ENCODE results near the gene C6orf15. TPM values are rescaled to one million over a fixed set of nuclear protein-coding genes. Genes with fewer than 3 reads are reported as not detected.

The C6orf15 gene
- total RNA-seq, 1 experiment from 2014 or later = not detected

- DNase-seq = no peak
- H3K27me3 ChIP-seq (ENCODE audit: control insufficient read depth, insufficient read depth, low read length) = no peaks in the 10 kb centered on the region
- no peaks in the 10 kb centered on the region for H3K36me3 ChIP-seq (replicated peaks; ENCODE audit: control insufficient read depth, insufficient read depth, low read length)
- no peak overlapping the region for H3K4me3 ChIP-seq (ENCODE audit: insufficient read depth, low read depth, low read length)
Observed at GRCh38 chr6:31098449-31098938, 13.9 kb downstream of the C6orf15 start.

- Histone ChIP-seq H3K36me3 (replicated peaks; ENCODE audit: control insufficient read depth, insufficient read depth, low read length) (no peaks in the 10 kb centered on the region), H3K4me3 (ENCODE audit: insufficient read depth, low read depth, low read length) (no peak overlapping the region), H3K27me3 (ENCODE audit: control insufficient read depth, insufficient read depth, low read length) (no peaks in the 10 kb centered on the region)
- no peak for DNase-seq
Observed at GRCh38 chr6:31096656-31097055, 15.7 kb downstream of the C6orf15 start.

- Histone ChIP-seq H3K4me3 (ENCODE audit: insufficient read depth, low read depth, low read length) (no peak overlapping the region), H3K36me3 (replicated peaks; ENCODE audit: control insufficient read depth, insufficient read depth, low read length) (no peaks in the 10 kb centered on the region), H3K27me3 (ENCODE audit: control insufficient read depth, insufficient read depth, low read length) (no peaks in the 10 kb centered on the region)
- no peak for DNase-seq
Observed at GRCh38 chr6:31096215-31096614, 16.2 kb downstream of the C6orf15 start.

- H3K4me3 ChIP-seq (ENCODE audit: insufficient read depth, low read depth, low read length) = no peak overlapping the region
- H3K27me3 ChIP-seq (ENCODE audit: control insufficient read depth, insufficient read depth, low read length) = no peaks in the 10 kb centered on the region
- no peak for DNase-seq
- H3K36me3 ChIP-seq (replicated peaks; ENCODE audit: control insufficient read depth, insufficient read depth, low read length) = no peaks in the 10 kb centered on the region
Observed at GRCh38 chr6:31094389-31094881, 17.9 kb downstream of the C6orf15 start.

GRCh38 chr6:31092769-31093505 is 19.4 kb downstream of the C6orf15 start:
- Histone ChIP-seq H3K4me3 (ENCODE audit: insufficient read depth, low read depth, low read length) (no peak overlapping the region), H3K27me3 (ENCODE audit: control insufficient read depth, insufficient read depth, low read length) (no peaks in the 10 kb centered on the region), H3K36me3 (replicated peaks; ENCODE audit: control insufficient read depth, insufficient read depth, low read length) (no peaks in the 10 kb centered on the region)
- no peak for DNase-seq

- no peaks in the 10 kb centered on the region for H3K36me3 ChIP-seq (replicated peaks; ENCODE audit: control insufficient read depth, insufficient read depth, low read length)
- no peaks in the 10 kb centered on the region for H3K27me3 ChIP-seq (ENCODE audit: control insufficient read depth, insufficient read depth, low read length)
- no peak for DNase-seq
- H3K4me3 ChIP-seq (ENCODE audit: insufficient read depth, low read depth, low read length) = no peak overlapping the region
Observed at GRCh38 chr6:31092238-31092637, 20.1 kb downstream of the C6orf15 start.

GRCh38 chr6:31091680-31092079 is 20.7 kb downstream of the C6orf15 start:
- Histone ChIP-seq H3K4me3 (ENCODE audit: insufficient read depth, low read depth, low read length) (no peak overlapping the region), H3K27me3 (ENCODE audit: control insufficient read depth, insufficient read depth, low read length) (no peaks in the 10 kb centered on the region), H3K36me3 (replicated peaks; ENCODE audit: control insufficient read depth, insufficient read depth, low read length) (no peaks in the 10 kb centered on the region)
- no peak for DNase-seq

GRCh38 chr6:31090973-31091364 is 21.4 kb downstream of the C6orf15 start:
- H3K27me3 ChIP-seq (ENCODE audit: control insufficient read depth, insufficient read depth, low read length) = no peaks in the 10 kb centered on the region
- H3K36me3 ChIP-seq (replicated peaks; ENCODE audit: control insufficient read depth, insufficient read depth, low read length) = no peaks in the 10 kb centered on the region
- no peak overlapping the region for H3K4me3 ChIP-seq (ENCODE audit: insufficient read depth, low read depth, low read length)
- no peak for DNase-seq

GRCh38 chr6:31090275-31090972 is 22.0 kb downstream of the C6orf15 start:
- Histone ChIP-seq H3K36me3 (replicated peaks; ENCODE audit: control insufficient read depth, insufficient read depth, low read length) (no peaks in the 10 kb centered on the region), H3K27me3 (ENCODE audit: control insufficient read depth, insufficient read depth, low read length) (no peaks in the 10 kb centered on the region), H3K4me3 (ENCODE audit: insufficient read depth, low read depth, low read length) (no peak overlapping the region)
- no peak for DNase-seq

- Histone ChIP-seq H3K4me3 (ENCODE audit: insufficient read depth, low read depth, low read length) (no peak overlapping the region), H3K36me3 (replicated peaks; ENCODE audit: control insufficient read depth, insufficient read depth, low read length) (no peaks in the 10 kb centered on the region), H3K27me3 (ENCODE audit: control insufficient read depth, insufficient read depth, low read length) (no peaks in the 10 kb centered on the region)
- DNase-seq = peak; percentile 73
Observed at GRCh38 chr6:31087494-31088089, 24.8 kb downstream of the C6orf15 start.

- no peak overlapping the region for H3K4me3 ChIP-seq (ENCODE audit: insufficient read depth, low read depth, low read length)
- no peaks in the 10 kb centered on the region for H3K36me3 ChIP-seq (replicated peaks; ENCODE audit: control insufficient read depth, insufficient read depth, low read length)
- H3K27me3 ChIP-seq (ENCODE audit: control insufficient read depth, insufficient read depth, low read length) = no peaks in the 10 kb centered on the region
- no peak for DNase-seq
Observed at GRCh38 chr6:31086788-31087440, 25.5 kb downstream of the C6orf15 start.

- peak; percentile 70 for DNase-seq
- no peak overlapping the region for H3K4me3 ChIP-seq (ENCODE audit: insufficient read depth, low read depth, low read length)
- no peaks in the 10 kb centered on the region for H3K27me3 ChIP-seq (ENCODE audit: control insufficient read depth, insufficient read depth, low read length)
- no peaks in the 10 kb centered on the region for H3K36me3 ChIP-seq (replicated peaks; ENCODE audit: control insufficient read depth, insufficient read depth, low read length)
Observed at GRCh38 chr6:31083742-31084354, 28.5 kb downstream of the C6orf15 start.

- no peak for DNase-seq
- Histone ChIP-seq H3K36me3 (replicated peaks; ENCODE audit: control insufficient read depth, insufficient read depth, low read length) (no peaks in the 10 kb centered on the region), H3K4me3 (ENCODE audit: insufficient read depth, low read depth, low read length) (no peak overlapping the region), H3K27me3 (ENCODE audit: control insufficient read depth, insufficient read depth, low read length) (no peaks in the 10 kb centered on the region)
Observed at GRCh38 chr6:31081872-31082271, 30.5 kb downstream of the C6orf15 start.

- no peaks in the 10 kb centered on the region for H3K27me3 ChIP-seq (ENCODE audit: control insufficient read depth, insufficient read depth, low read length)
- no peaks in the 10 kb centered on the region for H3K36me3 ChIP-seq (replicated peaks; ENCODE audit: control insufficient read depth, insufficient read depth, low read length)
- DNase-seq = peak; percentile 79
Observed at GRCh38 chr6:31079656-31080261, 32.6 kb downstream of the C6orf15 start.

More at GRCh38 chr6:31079656-31080261, 32.6 kb downstream of the C6orf15 start:
- H3K4me3 ChIP-seq (ENCODE audit: insufficient read depth, low read depth, low read length) = no peak overlapping the region
